ENCODE measurements around the gene TAOK1.

DNA sequence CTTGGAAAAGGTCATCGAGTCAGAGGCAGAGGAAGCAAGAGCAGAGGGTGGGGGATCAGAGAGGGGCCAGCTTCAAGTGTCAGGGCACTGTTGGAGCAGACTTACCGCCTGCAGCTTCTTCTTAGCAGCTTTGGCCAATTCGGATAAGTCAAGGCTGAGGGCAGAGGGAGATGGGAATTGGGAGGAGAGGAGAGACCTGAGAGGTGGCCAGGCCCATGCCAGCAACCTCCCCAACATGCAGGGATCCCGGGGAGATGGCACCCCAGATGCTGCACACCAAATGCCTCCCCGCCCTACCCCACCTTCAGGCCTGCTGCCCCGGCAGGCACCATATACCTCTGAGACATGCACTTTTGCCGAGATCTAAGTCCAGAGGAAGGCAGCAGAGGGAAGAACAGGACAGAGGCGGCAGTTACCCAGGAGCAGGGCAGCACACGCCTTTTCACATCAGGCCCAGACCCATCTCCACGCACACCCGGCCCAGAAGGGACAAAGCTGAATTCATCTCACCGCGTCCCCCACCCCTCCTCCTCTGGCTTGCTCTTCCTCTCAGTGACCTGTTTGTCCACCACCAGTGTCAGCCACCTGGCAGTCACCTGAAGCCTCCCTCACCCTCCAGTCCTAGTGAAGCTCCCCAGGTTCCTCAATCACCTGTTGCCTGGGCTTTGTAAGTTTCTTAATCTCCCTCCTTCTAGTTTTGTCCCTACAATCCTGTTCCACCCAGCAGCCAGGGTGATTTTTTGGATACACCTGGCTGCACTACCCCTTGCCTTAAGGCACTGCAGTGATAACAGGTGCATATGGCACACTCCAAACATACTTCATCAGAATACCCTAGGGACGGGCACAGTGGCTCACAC lies 188.7 kb downstream of the TAOK1 start:
- TF ChIP-seq, protein P1, sequence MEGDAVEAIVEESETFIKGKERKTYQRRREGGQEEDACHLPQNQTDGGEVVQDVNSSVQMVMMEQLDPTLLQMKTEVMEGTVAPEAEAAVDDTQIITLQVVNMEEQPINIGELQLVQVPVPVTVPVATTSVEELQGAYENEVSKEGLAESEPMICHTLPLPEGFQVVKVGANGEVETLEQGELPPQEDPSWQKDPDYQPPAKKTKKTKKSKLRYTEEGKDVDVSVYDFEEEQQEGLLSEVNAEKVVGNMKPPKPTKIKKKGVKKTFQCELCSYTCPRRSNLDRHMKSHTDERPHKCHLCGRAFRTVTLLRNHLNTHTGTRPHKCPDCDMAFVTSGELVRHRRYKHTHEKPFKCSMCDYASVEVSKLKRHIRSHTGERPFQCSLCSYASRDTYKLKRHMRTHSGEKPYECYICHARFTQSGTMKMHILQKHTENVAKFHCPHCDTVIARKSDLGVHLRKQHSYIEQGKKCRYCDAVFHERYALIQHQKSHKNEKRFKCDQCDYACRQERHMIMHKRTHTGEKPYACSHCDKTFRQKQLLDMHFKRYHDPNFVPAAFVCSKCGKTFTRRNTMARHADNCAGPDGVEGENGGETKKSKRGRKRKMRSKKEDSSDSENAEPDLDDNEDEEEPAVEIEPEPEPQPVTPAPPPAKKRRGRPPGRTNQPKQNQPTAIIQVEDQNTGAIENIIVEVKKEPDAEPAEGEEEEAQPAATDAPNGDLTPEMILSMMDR (IDR thresholded peaks at IDR 0.05): no peak
- no peak for TF ChIP-seq POLR2A (IDR thresholded peaks at IDR 0.05)

Measured in adrenal gland (tissue), 5 donors.